ENCODE measurements around the gene KDELR1.
"Not testable (repeated sequence)": the region's sequence is repeated elsewhere in the genome, so short reads cannot be mapped to it uniquely, and the experiment has no call there.

Gene KDELR1

DNA sequence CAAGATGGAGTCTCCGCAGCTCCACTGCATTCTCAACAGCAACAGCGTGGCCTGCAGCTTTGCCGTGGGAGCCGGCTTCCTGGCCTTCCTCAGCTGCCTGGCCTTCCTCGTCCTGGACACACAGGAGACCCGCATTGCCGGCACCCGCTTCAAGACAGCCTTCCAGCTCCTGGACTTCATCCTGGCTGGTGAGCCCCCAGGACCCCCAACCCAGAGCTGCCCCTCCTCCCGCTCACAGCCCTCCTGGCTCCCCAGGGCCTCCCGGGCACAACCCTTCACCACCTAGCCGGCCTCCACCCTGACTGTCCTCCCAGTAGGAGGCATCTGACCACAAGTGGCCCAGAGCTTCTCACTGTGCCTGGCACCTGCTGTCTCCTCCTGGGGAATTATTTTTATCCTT is 17.8 kb downstream of the KDELR1 start:
- Histone ChIP-seq H3K4me1 (no peaks in the 10 kb centered on the region), H3K27me3 (peaks cover 0 to 7% of the 10 kb centered on the region in 2 donors), H3K27ac (no peak overlapping the region), H3K9me3 (no peaks in the 10 kb centered on the region), H3K4me3 (no peak overlapping the region), H3K36me3 (no peaks in the 10 kb centered on the region)
- intact Hi-C loops (cut with DNase I; ENCODE audit: low total_unique reads), result no loop called here
- TF ChIP-seq, protein P1, sequence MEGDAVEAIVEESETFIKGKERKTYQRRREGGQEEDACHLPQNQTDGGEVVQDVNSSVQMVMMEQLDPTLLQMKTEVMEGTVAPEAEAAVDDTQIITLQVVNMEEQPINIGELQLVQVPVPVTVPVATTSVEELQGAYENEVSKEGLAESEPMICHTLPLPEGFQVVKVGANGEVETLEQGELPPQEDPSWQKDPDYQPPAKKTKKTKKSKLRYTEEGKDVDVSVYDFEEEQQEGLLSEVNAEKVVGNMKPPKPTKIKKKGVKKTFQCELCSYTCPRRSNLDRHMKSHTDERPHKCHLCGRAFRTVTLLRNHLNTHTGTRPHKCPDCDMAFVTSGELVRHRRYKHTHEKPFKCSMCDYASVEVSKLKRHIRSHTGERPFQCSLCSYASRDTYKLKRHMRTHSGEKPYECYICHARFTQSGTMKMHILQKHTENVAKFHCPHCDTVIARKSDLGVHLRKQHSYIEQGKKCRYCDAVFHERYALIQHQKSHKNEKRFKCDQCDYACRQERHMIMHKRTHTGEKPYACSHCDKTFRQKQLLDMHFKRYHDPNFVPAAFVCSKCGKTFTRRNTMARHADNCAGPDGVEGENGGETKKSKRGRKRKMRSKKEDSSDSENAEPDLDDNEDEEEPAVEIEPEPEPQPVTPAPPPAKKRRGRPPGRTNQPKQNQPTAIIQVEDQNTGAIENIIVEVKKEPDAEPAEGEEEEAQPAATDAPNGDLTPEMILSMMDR (IDR thresholded peaks at IDR 0.05), result no peak
- DNase-seq, result no peak

DNA sequence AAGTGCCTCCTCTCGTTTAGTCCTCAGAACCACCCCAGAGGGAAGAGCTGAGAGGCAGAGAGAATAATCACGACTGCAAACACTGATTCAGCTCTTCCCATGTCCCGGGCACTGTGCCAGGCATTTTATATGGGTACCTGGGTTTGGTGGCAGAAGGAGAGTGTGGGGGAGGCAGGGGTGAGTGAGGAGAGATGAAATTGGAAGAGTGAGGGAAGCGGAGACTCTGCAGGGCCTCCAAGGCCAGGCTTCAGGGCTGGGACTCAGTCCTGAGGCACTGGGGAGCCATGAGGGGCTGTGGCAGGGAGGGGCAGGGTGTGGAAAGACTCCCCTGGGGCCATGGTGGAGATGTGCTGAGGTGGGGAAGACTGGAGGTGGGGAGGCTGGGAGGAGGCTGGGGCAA is 18.4 kb downstream of the KDELR1 start:
- H3K4me1 ChIP-seq, result no peaks in the 10 kb centered on the region
- intact Hi-C loops (cut with DNase I; ENCODE audit: low total_unique reads), result no loop called here
- TF ChIP-seq, protein P1 (IDR thresholded peaks at IDR 0.05), result no peak
- no peaks in the 10 kb centered on the region for H3K36me3 ChIP-seq
- no peak overlapping the region for H3K4me3 ChIP-seq
- no peaks in the 10 kb centered on the region for H3K9me3 ChIP-seq
- DNase-seq, result no peak
- no peak overlapping the region for H3K27ac ChIP-seq
- peaks cover 0 to 7% of the 10 kb centered on the region in 2 donors for H3K27me3 ChIP-seq

DNA sequence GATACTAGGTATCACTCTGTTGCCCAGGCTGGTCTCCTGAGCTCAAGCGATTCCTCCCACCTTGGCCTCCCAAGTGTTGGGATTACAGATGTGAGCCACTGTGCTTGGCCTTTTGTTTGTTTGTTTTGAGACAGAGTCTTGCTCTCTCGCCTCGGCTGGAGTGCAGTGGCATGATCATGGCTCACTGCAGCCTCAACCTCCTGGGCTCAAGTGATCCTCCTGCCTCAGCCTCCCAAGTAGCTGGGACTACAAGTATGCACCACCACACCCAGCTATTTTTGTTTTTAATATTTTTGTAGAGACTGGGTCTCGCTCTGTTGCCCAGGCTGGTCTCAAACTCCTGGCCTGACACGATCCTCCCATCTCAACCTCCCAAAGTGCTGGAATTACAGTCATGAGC is 19.6 kb downstream of the KDELR1 start:
- H3K27me3 ChIP-seq; intact Hi-C loops (cut with DNase I; ENCODE audit: low total_unique reads); H3K36me3 ChIP-seq; H3K27ac ChIP-seq; H3K4me1 ChIP-seq; H3K9me3 ChIP-seq; H3K4me3 ChIP-seq; DNase-seq: not testable (repeated sequence)

DNA sequence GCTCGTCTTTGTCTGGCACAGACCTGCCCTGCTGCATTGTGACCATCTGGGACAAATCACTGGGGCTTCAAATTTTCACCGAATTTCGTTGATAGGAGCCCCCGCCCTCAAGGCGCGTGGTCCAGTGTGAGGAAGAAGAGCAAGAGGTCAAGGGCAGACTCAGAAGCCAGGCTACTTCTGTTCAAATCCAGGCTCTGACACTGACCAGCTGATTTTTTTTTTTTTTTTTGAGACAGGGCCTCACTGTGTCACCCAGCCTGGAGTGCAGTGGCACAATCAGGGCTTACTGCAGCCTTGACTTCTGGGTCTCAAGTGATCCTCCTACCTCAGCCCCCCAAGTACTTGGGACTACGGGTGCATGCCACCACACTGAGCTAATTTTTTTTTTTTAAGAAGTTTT is 20.0 kb downstream of the KDELR1 start:
- Histone ChIP-seq H3K27ac (no peak overlapping the region), H3K4me3 (no peak overlapping the region), H3K9me3 (no peaks in the 10 kb centered on the region), H3K36me3 (no peaks in the 10 kb centered on the region), H3K27me3 (peaks cover 0 to 7% of the 10 kb centered on the region in 2 donors), H3K4me1 (no peaks in the 10 kb centered on the region)
- DNase-seq, result no peak
- TF ChIP-seq, protein P1 (IDR thresholded peaks at IDR 0.05), result no peak
- intact Hi-C loops (cut with DNase I; ENCODE audit: low total_unique reads), result no loop called here

DNA sequence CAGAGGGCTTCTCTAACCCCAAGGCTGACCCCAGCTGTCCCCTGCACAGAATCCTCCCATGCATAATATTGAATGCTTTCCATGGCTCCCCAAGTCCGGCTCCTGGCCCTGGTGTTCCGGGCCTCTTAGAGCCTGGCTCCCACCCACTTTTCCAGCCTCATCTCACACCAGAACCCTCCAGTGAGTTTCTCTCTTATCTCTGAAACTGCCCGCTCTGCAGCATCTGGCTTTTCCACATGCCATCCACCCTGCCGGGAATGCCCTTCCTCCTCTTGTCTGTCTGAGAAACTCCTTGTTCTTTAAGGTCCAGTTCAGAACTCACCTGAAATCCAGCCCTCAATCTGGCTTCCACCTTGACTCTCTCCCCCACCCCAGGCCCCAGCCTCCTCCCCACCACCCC is 20.4 kb downstream of the KDELR1 start:
- intact Hi-C loops (cut with DNase I; ENCODE audit: low total_unique reads), result no loop called here
- H3K36me3 ChIP-seq, result no peaks in the 10 kb centered on the region

DNA sequence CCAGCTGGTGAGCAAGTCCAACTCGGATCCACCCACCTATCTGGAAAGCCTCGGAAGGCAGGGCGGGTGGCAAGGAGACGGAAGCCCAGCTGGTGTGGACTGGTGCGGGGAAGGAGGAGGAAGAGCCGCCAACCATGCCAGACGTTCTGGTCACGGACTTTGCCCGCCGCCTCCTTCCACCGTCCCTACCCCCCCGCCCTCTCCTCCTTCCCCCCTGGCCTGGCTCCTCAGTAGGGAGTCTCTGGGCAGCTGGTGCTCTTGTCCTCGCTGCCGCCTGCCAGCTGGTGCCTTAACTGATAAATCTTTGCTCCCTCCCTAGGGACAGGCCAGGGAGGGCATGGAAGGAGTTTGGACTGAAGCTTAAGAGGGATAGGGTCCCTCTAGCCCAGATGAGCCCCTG is 22.4 kb downstream of the KDELR1 start:
- Histone ChIP-seq H3K27me3 (peaks cover 0 to 2% of the 10 kb centered on the region in 2 donors), H3K9me3 (no peaks in the 10 kb centered on the region), H3K4me3 (no peak overlapping the region), H3K36me3 (no peaks in the 10 kb centered on the region), H3K27ac (no peak overlapping the region), H3K4me1 (peaks cover 0 to 6% (median 5%) of the 10 kb centered on the region in 4 donors)
- DNase-seq, result no peak
- intact Hi-C loops (cut with DNase I; ENCODE audit: low total_unique reads), result no loop called here
- TF ChIP-seq, protein P1 (IDR thresholded peaks at IDR 0.05), result no peak

More for the DNA sequence above, 20.4 kb downstream of the KDELR1 start:
- H3K9me3 ChIP-seq, result no peaks in the 10 kb centered on the region
- no peak for DNase-seq
- TF ChIP-seq, protein P1 (IDR thresholded peaks at IDR 0.05), result no peak
- H3K27me3 ChIP-seq, result peaks cover 0 to 7% of the 10 kb centered on the region in 2 donors
- no peaks in the 10 kb centered on the region for H3K4me1 ChIP-seq
- no peak overlapping the region for H3K27ac ChIP-seq
- no peak overlapping the region for H3K4me3 ChIP-seq

All from tibial artery (tissue), 4 donors.